ENCODE results near the gene PPP2R5E.
A peak's percentile ranks its signal among the peaks of the same experiment; 100 is the strongest.
"Not testable (repeated sequence)": the region's sequence is repeated elsewhere in the genome, so short reads cannot be mapped to it uniquely, and the experiment has no call there.

PPP2R5E gene

GRCh38 chr14:63401646-63402045, 141.5 kb downstream of the PPP2R5E start:
- intact Hi-C loops (cut with DNase I) = no loop called here
- DNase-seq = no peak

DNA sequence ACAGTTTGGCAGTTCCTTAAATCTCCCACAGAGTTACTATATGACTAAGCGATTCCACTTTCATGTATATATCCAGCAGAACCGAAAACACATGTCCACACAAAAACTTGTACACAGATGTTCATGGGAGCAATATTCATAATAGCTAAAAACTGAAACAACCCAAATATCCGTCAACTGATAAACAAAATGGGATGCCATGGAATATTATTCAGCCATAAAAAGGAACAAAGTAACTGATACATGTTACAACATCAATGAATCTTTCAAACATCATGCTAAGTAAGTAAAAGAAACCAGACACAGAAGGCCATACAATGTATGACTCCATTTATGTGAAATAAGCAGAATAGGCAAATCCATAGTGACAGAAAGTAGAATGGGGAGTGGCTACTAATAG, 144.2 kb downstream of the PPP2R5E start:
- no peak for DNase-seq
- intact Hi-C loops (cut with DNase I) = no loop called here

GRCh38 chr14:63394841-63395240, 148.3 kb downstream of the PPP2R5E start:
- DNase-seq = no peak
- intact Hi-C loops (cut with DNase I) = no loop called here

GRCh38 chr14:63394432-63394831, 148.7 kb downstream of the PPP2R5E start:
- DNase-seq = no peak
- intact Hi-C loops (cut with DNase I) = no loop called here

GRCh38 chr14:63393012-63393411, 150.2 kb downstream of the PPP2R5E start:
- DNase-seq = no peak
- intact Hi-C loops (cut with DNase I) = no loop called here

GRCh38 chr14:63392236-63392635, 150.9 kb downstream of the PPP2R5E start:
- intact Hi-C loops (cut with DNase I) = no loop called here
- no peak for DNase-seq

DNA sequence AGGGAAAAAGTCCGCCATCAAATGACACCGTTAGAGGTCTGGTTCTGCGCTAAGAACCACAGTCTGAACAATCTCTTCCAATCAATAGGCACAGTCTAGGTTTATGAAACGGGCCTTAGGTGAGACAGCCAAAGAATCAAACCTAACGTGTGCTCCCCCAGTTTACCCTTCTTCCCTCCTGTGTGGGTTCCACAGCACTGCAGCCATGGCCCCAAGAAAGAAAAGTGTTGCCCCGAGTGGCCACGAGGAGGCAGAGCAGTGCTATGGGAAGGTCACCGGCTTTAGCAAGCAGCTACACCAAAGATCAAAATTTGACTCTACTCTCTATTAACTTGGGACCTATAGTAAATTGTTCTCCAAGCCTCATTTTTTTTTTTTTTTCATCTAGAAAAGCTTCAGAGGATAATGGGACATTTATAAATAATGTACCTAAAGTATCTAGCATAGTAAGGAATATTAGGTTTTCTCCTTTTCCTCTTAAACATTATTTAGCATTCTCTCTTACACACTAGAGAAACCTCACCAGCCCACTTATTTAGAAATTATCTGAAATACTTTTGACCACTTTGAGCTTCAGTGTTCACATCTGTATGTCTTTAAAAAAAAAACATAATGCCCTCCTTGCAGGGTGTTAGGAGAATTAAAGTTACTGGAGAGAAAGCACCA, 154.3 kb downstream of the PPP2R5E start:
- intact Hi-C loops (cut with DNase I) = loop anchor here (5.0 to 10.0 kb wide), 2 partner anchors 153 to 246 kb away; partner anchors contain the start of gene PPP2R5E
- peak in 41 of 42 donors; percentile 12 to 83 (median 61) for DNase-seq

DNA sequence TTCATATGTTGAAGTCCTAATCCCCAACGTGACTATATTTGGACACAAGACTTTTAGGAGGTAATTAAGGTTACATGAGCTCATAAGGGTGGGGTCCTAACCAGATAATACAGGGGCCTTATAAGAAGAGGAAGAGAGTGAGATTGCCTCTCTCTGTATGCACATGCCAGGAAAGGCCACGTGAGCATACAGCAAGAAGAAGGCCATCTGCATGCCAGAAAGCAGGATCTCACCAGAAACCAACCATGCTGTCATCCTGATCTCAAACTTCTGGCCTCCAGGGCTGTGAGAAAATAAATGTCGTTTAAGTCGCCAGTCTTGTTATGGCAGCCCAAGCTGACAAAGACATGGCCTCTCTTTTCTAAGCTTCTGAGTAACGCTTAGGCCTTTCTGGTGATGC, 155.5 kb downstream of the PPP2R5E start:
- DNase-seq = no peak
- intact Hi-C loops (cut with DNase I) = loop anchor here (5.0 to 10.0 kb wide), 2 partner anchors 155 to 247 kb away; partner anchors contain the start of gene PPP2R5E

DNA sequence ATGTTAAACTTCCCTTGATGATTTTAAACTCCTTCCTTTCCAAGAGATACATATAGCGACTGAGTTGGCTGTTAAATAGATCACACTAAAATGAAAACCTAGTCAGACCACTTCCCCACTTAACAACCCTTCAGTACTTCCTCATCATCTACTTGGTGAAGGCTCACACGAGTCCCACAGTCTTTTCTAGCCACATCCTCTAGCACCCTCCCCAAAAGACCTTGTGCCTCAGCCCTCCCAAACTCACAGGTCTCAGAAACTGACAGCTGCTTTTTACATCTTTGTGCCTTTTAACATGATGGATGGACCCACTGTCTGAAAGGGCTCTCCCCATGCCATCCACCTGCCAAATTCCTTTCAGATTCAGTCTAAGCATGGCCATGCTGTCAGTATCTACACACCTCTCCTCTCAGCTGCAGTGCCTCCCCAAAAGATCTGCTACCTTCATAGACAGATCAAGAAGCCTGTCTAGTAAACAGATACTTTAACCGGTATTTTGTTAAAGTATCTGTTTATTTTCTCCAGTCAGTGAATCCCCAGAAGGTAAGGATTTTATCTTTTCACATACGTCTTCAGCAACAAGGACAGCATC, 159.3 kb downstream of the PPP2R5E start:
- intact Hi-C loops (cut with DNase I) = loop anchor here (10.0 kb wide), 1 partner anchor 251 kb away; no protein-coding TSS in a partner anchor
- DNase-seq = no peak

- intact Hi-C loops (cut with DNase I) = no loop called here
- peak in 2 of 42 donors; percentile 7 to 16 for DNase-seq
These were observed 164.7 kb downstream of the PPP2R5E start for GRCh38 chr14:63378444-63378843.

GRCh38 chr14:63375769-63376168, 167.4 kb downstream of the PPP2R5E start:
- intact Hi-C loops (cut with DNase I) = no loop called here
- no peak for DNase-seq

DNA sequence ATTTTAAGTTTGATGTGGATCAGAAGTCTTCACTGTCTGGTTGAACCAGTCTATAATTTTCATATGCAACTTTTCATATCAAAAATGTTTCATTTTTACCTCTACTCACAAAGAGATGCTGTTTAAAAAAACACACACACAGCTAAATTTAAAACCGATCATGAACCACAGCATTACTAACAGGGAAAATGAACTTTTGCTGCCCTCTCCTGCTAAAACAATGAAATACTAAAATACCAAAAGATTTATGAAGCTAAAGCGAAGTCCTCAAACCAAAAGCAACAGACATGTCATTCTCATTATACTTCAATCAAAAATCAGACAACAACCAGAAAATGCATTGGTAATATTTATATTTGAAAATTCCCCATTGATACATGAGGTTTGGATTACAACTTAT, 171.6 kb downstream of the PPP2R5E start:
- intact Hi-C loops (cut with DNase I); DNase-seq: not testable (repeated sequence)

- intact Hi-C loops (cut with DNase I) = no loop called here
- DNase-seq = no peak
These were observed 172.1 kb downstream of the PPP2R5E start for GRCh38 chr14:63371033-63371432.

DNA sequence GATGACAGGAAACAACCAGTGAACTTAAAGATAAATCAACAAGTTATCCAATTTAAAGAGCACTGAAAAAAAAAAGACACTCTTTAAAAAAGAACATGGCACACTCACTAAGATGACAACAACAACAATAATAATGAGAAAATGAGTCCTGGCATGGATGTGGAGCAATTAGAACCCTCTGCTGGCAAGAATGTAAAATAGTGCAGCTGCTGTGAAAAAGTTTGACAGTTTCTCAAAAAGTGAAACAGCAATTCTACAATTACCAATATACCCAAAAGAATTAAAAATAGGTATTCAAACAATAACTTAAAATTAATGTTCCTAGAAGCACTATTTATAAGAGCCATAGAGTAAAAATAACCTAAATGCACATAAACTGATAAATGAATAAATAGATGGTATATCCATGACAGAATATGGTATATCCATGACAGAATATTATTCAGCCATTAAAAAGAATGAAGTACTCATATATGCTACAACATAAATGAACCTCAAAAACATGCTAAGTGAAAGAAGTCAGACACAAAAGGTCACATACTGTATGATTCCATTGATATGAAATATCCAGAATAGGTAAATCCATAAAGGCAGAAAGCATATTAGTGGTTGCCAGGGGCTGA, 175.3 kb downstream of the PPP2R5E start:
- intact Hi-C loops (cut with DNase I) = no loop called here
- DNase-seq = no peak

DNA sequence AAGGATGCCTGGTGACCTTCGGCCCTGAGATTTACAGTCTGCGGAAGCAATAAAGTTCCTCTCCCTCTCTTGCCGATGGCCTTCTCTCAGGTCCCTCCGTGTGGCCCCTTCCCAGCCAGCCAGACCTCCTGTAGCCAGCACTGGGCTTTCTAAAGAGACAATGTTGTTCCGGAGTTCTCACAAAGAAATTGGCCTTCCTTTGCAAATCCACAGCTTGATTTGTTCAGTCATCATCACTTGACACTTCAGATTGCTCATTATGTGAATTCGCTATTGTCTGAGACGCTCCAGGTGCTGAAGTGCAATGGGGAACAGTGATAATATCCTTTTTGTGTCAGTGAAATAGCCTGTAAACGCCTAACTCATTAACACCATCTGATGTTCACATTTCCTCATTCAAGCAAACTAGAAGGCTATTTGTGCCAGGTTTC, 180.8 kb downstream of the PPP2R5E start:
- no peak for DNase-seq
- intact Hi-C loops (cut with DNase I) = no loop called here

DNA sequence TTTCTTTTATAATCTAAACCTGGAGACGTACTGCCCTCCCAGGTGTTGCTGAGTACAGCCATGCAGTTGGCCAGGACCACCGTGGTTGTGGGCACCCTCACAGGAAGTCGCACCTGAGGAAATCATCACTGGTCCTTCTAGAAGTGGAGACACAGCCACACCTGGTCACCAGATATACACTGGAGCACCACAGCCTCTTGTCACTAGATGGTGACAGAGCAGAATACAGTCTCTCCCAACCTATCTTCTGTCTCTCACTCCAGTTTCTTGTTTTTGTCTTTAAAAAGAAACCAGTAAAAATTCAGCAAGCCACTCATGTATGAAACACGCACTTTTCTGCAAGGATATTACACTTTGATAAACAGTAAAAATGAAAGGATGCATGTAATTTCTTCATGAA, 181.4 kb downstream of the PPP2R5E start:
- intact Hi-C loops (cut with DNase I) = no loop called here
- no peak for DNase-seq

DNA sequence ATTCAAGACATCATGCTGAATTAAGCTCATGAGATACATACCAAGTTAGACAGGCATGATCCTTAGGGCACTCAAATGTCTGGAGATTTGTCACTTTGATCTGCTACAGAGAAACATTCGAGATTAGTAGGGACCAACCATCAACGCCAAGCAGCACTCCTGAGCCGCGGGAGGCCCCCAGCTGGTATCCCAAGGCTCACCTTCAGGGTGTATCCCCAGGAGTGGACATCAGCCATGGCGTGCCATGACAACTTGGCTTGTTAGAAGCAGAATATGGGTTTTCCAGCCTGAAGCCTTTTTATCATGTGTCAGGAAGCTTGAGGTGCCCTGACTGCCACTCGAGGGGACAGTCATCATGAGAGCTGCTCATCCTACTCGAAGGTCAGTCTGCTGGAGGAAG, 185.3 kb downstream of the PPP2R5E start:
- intact Hi-C loops (cut with DNase I) = no loop called here
- no peak for DNase-seq

GRCh38 chr14:63345826-63346225, 197.4 kb downstream of the PPP2R5E start:
- no peak for DNase-seq
- intact Hi-C loops (cut with DNase I) = no loop called here

DNA sequence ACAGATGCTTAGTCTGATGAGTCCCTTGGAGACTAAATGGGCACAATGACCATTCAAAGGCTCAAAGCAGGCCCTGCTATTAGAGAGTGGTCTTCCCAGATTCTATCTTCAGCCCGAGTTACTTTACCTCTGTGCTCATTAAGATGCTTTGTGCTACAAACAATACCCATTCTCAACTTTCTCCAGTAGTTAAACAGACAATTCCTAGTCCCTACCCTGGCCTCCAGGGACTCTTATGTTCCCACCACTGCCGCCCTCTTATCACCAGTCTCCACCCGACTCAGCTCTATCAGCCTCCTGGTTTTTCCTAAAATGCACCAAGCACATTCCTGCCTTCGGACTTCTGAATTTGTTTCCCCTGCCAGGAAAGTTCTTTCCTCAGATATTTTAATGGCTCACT, 198.8 kb downstream of the PPP2R5E start:
- DNase-seq = no peak
- intact Hi-C loops (cut with DNase I) = no loop called here

GRCh38 chr14:63343878-63344277, 199.3 kb downstream of the PPP2R5E start:
- intact Hi-C loops (cut with DNase I) = no loop called here
- no peak for DNase-seq

GRCh38 chr14:63342371-63342770, 200.8 kb downstream of the PPP2R5E start:
- intact Hi-C loops (cut with DNase I) = no loop called here
- peak in 1 of 42 donors; percentile 2 for DNase-seq
